Skeletal muscle satellite cell (primary cell): ENCODE results near the gene C6orf52.
"Not testable (repeated sequence)": the region's sequence is repeated elsewhere in the genome, so short reads cannot be mapped to it uniquely, and the experiment has no call there.

Source experiments
- H3K27me3 ChIP-seq: 2 replicates; pipeline ENCODE4 v1.7.0; 2013; ENCODE audit warnings: low read length; ENCODE audit not compliant: control insufficient read depth, insufficient read depth
- H3K36me3 ChIP-seq: 2 replicates; pipeline ENCODE4 v1.7.0; 2013; ENCODE audit warnings: mild to moderate bottlenecking, control low read depth, low read length; ENCODE audit not compliant: insufficient read depth
- H3K4me1 ChIP-seq: 2 replicates; pipeline ENCODE4 v1.7.0; 2013; ENCODE audit warnings: low read length; ENCODE audit not compliant: control insufficient read depth, insufficient read depth
- H3K4me2 ChIP-seq: 2 replicates; pipeline ENCODE4 v1.7.0; 2013; ENCODE audit warnings: mild to moderate bottlenecking, low read length
- H3K4me3 ChIP-seq: 2 replicates; pipeline ENCODE4 v1.7.0; 2013; ENCODE audit warnings: low read length
- H3K9ac ChIP-seq: 2 replicates; pipeline ENCODE4 v1.7.0; 2013; ENCODE audit warnings: mild to moderate bottlenecking, low read depth, low read length, moderate library complexity
- H3K9me3 ChIP-seq: replicated peaks from 2 replicates; pipeline ENCODE4 v1.7.0; 2013; ENCODE audit warnings: mild to moderate bottlenecking, control low read depth, low read length

C6orf52 gene

GRCh38 chr6:10722820-10723566 lies 28.6 kb upstream of the C6orf52 start, which contains the start of gene TMEM14C:
TSS of gene TMEM14C (plus strand) at chr6:10723070. CDS start at chr6:10724614, 1,544 bp downstream.
- Histone ChIP-seq H3K4me1 (peaks cover 18% of the 10 kb centered on the region), H3K4me2 (peak within 1 kb of the TSS; percentile 96), H3K9me3 (peaks cover 4% of the 10 kb centered on the region), H3K4me3 (peak within 1 kb of the TSS; percentile 84), H3K27me3 (no peaks in the 10 kb centered on the region), H3K36me3 (peaks cover 19% of the 10 kb centered on the region), H3K9ac (peak within 1 kb of the TSS; percentile 97)

- H3K9me3 ChIP-seq = peaks cover 4% of the 10 kb centered on the region
- H3K4me1 ChIP-seq = peaks cover 18% of the 10 kb centered on the region
- peak overlapping the region; percentile 97 for H3K9ac ChIP-seq
- H3K27me3 ChIP-seq = no peaks in the 10 kb centered on the region
- peak overlapping the region; percentile 84 for H3K4me3 ChIP-seq
- peaks cover 15% of the 10 kb centered on the region for H3K36me3 ChIP-seq
- peak overlapping the region; percentile 96 for H3K4me2 ChIP-seq
Measured at GRCh38 chr6:10722570-10722819, 28.1 kb upstream of the C6orf52 start.

- H3K9ac ChIP-seq = peak overlapping the region; percentile 97
Measured at GRCh38 chr6:10721850-10722569, 27.6 kb upstream of the C6orf52 start.

GRCh38 chr6:10720960-10721849 lies 26.8 kb upstream of the C6orf52 start:
- Histone ChIP-seq H3K36me3 (peaks cover 13% of the 10 kb centered on the region), H3K9ac (peak overlapping the region; percentile 79), H3K4me2 (peak overlapping the region; percentile 91), H3K4me3 (peak overlapping the region; percentile 77), H3K4me1 (peaks cover 18% of the 10 kb centered on the region)
- not testable (repeated sequence) for H3K9me3 ChIP-seq, H3K27me3 ChIP-seq

More at GRCh38 chr6:10721850-10722569, 27.6 kb upstream of the C6orf52 start:
- Histone ChIP-seq H3K4me1 (peaks cover 18% of the 10 kb centered on the region), H3K36me3 (peaks cover 14% of the 10 kb centered on the region), H3K9me3 (peaks cover 4% of the 10 kb centered on the region), H3K4me2 (peak overlapping the region; percentile 96), H3K27me3 (no peaks in the 10 kb centered on the region), H3K4me3 (peak overlapping the region; percentile 84)

GRCh38 chr6:10720265-10720959 lies 26.0 kb upstream of the C6orf52 start:
- Histone ChIP-seq H3K4me1 (peaks cover 18% of the 10 kb centered on the region), H3K27me3 (no peaks in the 10 kb centered on the region), H3K4me2 (peak overlapping the region; percentile 91), H3K4me3 (peak overlapping the region; percentile 77), H3K9ac (peak overlapping the region; percentile 79), H3K36me3 (peaks cover 8% of the 10 kb centered on the region), H3K9me3 (peaks cover 4% of the 10 kb centered on the region)

- H3K27me3 ChIP-seq = no peaks in the 10 kb centered on the region
- peaks cover 4% of the 10 kb centered on the region for H3K9me3 ChIP-seq
- peaks cover 18% of the 10 kb centered on the region for H3K4me1 ChIP-seq
- H3K9ac ChIP-seq = peak overlapping the region; percentile 79
- H3K36me3 ChIP-seq = peaks cover 4% of the 10 kb centered on the region
- peak overlapping the region; percentile 77 for H3K4me3 ChIP-seq
- peak overlapping the region; percentile 91 for H3K4me2 ChIP-seq
Measured at GRCh38 chr6:10719964-10720264, 25.5 kb upstream of the C6orf52 start.

- peak overlapping the region; percentile 91 for H3K4me2 ChIP-seq
- H3K9me3 ChIP-seq = peaks cover 4% of the 10 kb centered on the region
- peak overlapping the region; percentile 77 for H3K4me3 ChIP-seq
- H3K9ac ChIP-seq = peak overlapping the region; percentile 79
- peaks cover 17% of the 10 kb centered on the region for H3K4me1 ChIP-seq
- H3K36me3 ChIP-seq = no peaks in the 10 kb centered on the region
- no peaks in the 10 kb centered on the region for H3K27me3 ChIP-seq
Measured at GRCh38 chr6:10719296-10719963, 25.0 kb upstream of the C6orf52 start.

- H3K4me1 ChIP-seq = no peaks in the 10 kb centered on the region
- H3K36me3 ChIP-seq = peaks cover 12% of the 10 kb centered on the region
- no peak overlapping the region for H3K4me3 ChIP-seq
- peaks cover under 1% of the 10 kb centered on the region for H3K9me3 ChIP-seq
- no peaks in the 10 kb centered on the region for H3K27me3 ChIP-seq
- H3K9ac ChIP-seq = no peak overlapping the region
- no peak overlapping the region for H3K4me2 ChIP-seq
Measured at GRCh38 chr6:10713962-10714361, 19.5 kb upstream of the C6orf52 start.

- H3K9me3 ChIP-seq = no peaks in the 10 kb centered on the region
- H3K4me1 ChIP-seq = peaks cover 18% of the 10 kb centered on the region
- H3K27me3 ChIP-seq = no peaks in the 10 kb centered on the region
- H3K36me3 ChIP-seq = peaks cover 20% of the 10 kb centered on the region
- H3K4me2 ChIP-seq = peak overlapping the region; percentile 89
- H3K9ac ChIP-seq = no peak overlapping the region
- H3K4me3 ChIP-seq = no peak overlapping the region
Measured at GRCh38 chr6:10696655-10697054, 2.2 kb upstream of the C6orf52 start.

- peaks cover 13% of the 10 kb centered on the region for H3K36me3 ChIP-seq
- H3K27me3 ChIP-seq = no peaks in the 10 kb centered on the region
- peak overlapping the region; percentile 100 for H3K4me3 ChIP-seq
- H3K9me3 ChIP-seq = no peaks in the 10 kb centered on the region
- peak overlapping the region; percentile 89 for H3K4me2 ChIP-seq
- H3K9ac ChIP-seq = peak overlapping the region; percentile 99
- H3K4me1 ChIP-seq = peaks cover 18% of the 10 kb centered on the region
Measured at GRCh38 chr6:10695086-10695657, 756 bp upstream of the C6orf52 start.
